Stimulated activated naive CD4-positive, alpha-beta T cell treated with Interleukin-2 at 50 U/mL for 16 hours (primary cell): ENCODE data around the gene KIAA0753.

Experiments
- DNase-seq: peaks from one replicate; lab custom pipeline; 2025; lab: John Stamatoyannopoulos, UW

The KIAA0753 gene

GRCh38 chr17:6569370-6570285 is 70.9 kb downstream of the KIAA0753 start:
- no peak for DNase-seq

- no peak for DNase-seq
Observed at GRCh38 chr17:6568184-6568758, 72.2 kb downstream of the KIAA0753 start.

DNA sequence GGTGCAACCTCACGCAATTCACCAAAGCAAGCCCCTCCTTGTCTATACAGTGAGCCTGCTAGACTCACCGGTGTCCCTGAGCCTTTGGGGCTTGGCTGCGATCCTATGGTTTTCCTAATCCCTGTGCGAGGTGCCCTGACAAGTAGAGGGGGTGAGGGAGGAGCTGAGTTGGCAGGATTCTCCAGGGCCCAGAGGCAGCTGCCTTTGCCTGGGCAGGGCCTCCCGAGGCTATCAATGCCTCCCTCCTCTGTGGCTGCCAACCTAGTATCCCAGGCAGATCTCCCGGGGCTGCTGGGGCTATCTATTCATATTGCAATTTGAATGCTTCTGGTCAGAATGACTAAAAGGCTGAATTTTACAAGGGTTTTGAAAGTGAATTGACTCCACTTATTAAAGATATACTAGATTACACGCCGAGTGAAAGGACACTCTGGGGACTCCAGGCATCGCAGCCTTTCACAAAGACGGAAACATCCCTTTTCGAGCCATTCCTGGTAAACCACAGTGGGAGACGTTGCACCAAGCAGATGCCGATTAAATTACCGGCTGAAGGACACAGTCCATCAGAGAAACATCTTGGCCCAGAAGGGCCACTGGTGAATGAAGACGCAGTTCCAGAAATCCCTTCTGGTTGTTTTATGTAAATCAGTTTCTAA is 72.9 kb downstream of the KIAA0753 start:
- no peak for DNase-seq

- no peak for DNase-seq
Observed at GRCh38 chr17:6561446-6561845, 79.1 kb downstream of the KIAA0753 start.

GRCh38 chr17:6560496-6560895 is 80.0 kb downstream of the KIAA0753 start:
- no peak for DNase-seq

DNA sequence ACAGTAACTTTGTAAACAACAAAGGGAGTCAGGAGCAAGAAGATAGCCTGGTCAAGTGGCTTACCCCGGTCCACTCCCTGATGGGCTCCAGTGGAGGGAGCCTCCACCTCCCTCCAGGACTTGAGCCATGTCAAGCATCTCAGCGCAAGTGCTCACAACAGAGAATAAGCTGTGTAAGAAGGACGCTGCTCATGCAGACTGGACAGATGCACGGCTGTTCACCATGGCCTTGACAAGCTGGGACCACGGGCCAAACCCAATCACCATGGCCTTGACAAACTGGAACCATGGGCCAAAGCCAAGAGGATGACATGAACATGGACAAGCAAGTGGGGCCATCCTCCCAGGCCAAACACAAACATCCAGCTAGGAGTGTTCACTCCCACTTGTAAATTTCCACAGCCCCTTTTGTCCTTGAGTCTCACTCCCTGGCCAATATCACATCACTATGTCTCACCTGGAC is 80.7 kb downstream of the KIAA0753 start:
- no peak for DNase-seq

DNA sequence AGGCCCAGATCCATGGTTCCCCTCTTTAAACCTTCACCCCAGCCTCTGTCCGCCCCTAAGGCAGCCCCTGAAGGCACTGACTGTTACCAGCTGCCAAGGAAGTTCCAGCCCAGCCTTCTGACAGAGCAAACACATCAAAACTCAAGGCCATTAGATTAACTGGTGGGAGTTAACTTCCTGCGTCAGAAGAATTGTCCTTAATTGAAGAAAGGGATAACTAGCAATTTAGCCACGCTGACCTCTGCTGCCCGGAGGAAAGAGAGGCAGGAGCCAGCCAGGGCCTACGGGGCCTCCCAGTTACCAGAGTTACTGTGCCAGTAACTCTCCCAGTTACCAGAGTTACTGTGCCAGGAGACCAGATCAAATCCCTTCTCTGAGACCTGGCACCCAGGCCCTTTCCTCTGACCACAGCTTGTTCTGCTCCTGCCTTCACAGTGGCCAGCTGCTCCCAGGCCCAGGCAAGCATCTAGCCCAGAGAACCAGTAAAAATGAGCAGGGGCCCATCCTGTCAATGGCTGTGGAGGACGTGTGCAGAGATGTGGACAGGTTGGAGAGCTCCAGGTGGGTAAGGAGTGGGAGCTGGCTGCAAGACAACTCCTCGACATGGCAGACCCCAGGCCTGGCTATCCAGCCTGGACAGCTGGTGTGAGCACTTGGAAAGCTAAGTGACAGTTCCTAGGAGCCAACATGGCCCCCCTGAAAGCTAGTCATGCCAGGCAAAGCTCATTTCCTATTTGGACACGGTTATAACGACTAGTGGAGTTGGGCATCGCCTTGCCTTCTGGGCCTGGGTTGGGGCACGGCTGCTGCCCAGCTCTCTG is 81.4 kb downstream of the KIAA0753 start:
- DNase-seq, result no peak

GRCh38 chr17:6558276-6558675 is 82.2 kb downstream of the KIAA0753 start:
- DNase-seq, result no peak

GRCh38 chr17:6557040-6557438 is 83.5 kb downstream of the KIAA0753 start:
- DNase-seq, result no peak

GRCh38 chr17:6556121-6557039 is 84.1 kb downstream of the KIAA0753 start, which contains the start of gene PITPNM3:
PITPNM3 (minus strand) TSS chr17:6556555; CDS start chr17:6556406, 149 bp downstream.
- no peak for DNase-seq

GRCh38 chr17:6555331-6556120 is 85.0 kb downstream of the KIAA0753 start:
- no peak for DNase-seq

DNA sequence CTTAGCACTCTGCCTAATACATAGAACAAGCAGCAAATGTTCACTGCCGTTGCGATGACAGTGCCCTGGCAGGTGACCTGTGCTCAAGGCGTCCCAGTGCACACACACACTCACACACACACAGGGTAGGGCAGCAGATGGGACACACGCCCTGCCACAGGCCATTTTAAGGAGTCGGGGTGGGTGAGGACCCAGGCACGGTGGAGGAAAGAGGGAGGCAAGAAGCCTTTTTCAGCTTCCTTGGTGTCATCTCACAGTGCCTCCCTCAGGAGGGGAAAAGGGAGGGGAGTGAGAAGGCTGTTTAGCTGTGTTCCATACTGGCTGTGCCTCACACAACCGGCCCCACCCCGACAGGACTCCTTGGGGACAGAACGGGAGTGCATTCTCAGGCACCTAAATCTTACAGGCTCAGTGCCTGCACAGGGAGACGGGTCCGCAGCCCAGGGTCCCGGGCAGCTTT is 85.6 kb downstream of the KIAA0753 start:
- DNase-seq, result no peak

GRCh38 chr17:6554342-6554741 is 86.2 kb downstream of the KIAA0753 start:
- DNase-seq, result no peak

DNA sequence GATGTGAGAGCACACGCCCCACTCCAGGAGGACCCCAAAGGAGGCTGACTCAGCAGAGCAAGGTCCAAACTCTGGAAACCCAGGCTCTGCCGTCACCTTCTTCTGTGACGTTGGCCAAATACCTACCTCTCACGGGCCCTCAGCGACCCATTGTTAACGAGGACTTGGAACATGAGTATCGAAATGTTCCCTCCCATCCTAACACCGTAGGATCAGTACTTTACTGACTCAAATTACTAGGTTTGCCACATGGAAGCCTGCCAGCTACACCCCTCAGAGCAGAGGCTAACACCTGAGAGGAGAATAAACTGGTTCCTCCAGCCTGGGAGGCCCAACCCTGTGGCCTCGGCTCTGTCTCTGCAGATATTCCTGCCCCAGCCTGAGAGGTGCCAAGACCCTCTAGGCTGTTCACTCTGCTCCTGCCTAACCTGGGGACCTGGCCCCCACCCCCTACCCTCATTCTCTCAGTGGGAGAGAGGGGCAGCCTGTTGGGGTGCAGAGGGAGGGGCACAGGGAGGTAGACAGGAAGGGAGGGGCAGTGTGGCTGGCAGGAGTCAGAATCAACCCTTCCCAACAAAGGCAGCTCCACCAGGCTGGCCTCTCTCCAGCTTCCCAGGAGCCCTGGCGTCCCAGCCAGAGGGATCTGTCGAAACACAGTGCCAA is 88.5 kb downstream of the KIAA0753 start:
- DNase-seq, result no peak

DNA sequence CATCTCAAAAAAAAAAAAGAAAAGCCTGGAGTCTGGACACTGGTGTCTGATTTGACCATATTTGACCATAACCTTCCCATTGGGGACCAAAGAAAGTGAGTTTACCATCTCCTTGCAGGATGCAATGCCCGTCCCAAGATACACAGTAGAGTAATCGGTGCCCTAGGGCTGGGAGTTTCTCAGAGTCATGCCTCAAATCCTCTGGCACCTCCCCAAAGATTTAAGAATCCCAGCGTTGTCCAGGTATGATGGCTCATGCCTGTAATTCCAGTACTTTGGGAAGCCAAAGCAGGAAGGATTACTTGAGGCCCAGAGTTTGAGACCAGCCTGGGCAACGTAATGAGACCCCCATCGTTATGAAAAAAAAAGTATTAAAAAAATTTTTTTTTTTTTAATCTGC is 89.2 kb downstream of the KIAA0753 start:
- no peak for DNase-seq

DNA sequence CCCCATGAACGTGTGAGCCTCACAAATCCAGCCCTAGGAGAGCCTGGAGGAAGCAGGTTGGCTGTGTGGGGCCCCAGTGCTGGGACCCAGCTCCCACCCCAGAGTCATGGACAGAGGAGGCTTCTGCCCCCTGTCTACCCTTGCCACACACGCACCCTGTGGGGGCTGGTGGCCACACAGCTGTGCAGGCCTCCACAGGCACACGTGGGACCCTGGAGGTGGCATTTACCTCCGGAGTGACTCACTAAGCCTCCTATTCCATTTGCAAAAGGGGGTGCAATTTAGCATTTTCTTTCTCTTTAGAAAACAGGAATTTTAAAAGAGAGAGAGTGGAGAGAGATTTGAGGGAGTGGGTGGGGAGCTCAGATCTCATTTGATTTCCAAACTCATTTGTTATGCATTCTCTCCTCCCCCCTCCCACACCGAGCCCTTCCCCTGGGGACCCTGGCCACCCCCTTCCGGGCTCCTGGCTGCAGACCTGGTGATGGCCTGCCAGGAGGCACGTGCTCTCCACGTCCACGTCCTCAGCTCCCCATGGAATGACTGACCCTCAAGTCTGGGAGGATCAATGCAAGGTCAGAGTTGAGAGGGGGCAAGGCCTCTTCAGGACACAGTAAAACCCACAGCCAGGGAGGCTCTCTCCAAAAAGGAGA is 91.0 kb downstream of the KIAA0753 start:
- no peak for DNase-seq

GRCh38 chr17:6548578-6549330 is 91.8 kb downstream of the KIAA0753 start:
- no peak for DNase-seq

GRCh38 chr17:6548034-6548433 is 92.5 kb downstream of the KIAA0753 start:
- DNase-seq, result no peak
